Nephron progenitor cell (in vitro differentiated cells): ENCODE data around the gene KIF16B.

ENCODE experiments used
- DNase-seq: peaks from one replicate; pipeline ENCODE4 v3.0.0; 2021
- H3K27ac Mint-ChIP-seq: 2 replicates; pipeline ENCODE4 v1.8.0; 2021; ENCODE audit warnings: mild to moderate bottlenecking, moderate library complexity, mixed read lengths
- H3K27me3 Mint-ChIP-seq: 2 replicates; pipeline ENCODE4 v1.8.0; 2021; ENCODE audit warnings: mild to moderate bottlenecking, low read depth, mixed read lengths; ENCODE audit not compliant: poor library complexity
- H3K36me3 Mint-ChIP-seq: 2 replicates; pipeline ENCODE4 v1.8.0; 2021; ENCODE audit warnings: low read depth, mixed read lengths
- H3K4me1 Mint-ChIP-seq: 2 replicates; pipeline ENCODE4 v1.8.0; 2021; ENCODE audit warnings: mixed read lengths
- H3K4me3 Mint-ChIP-seq: 2 replicates; pipeline ENCODE4 v1.8.0; 2021; ENCODE audit warnings: mild to moderate bottlenecking, moderate library complexity, mixed read lengths
- H3K9me3 Mint-ChIP-seq: 2 replicates; pipeline ENCODE4 v1.8.0; 2021; ENCODE audit warnings: mild to moderate bottlenecking, moderate library complexity, mixed read lengths
- CTCF ChIP-seq: fragments of 200-600 bp; sonication (generic); IDR thresholded peaks from 2 replicates; pipeline ENCODE4 v1.5.0; 2021; ENCODE audit warnings: antibody characterized with exemption

Gene KIF16B

GRCh38 chr20:16295534-16295933 lies 277.7 kb downstream of the KIF16B start:
- H3K36me3 Mint-ChIP-seq, result peaks cover 6% of the 10 kb centered on the region
- H3K27ac Mint-ChIP-seq, result no peak overlapping the region
- no peak for DNase-seq
- TF ChIP-seq CTCF, result no peak
- H3K27me3 Mint-ChIP-seq, result no peaks in the 10 kb centered on the region
- no peaks in the 10 kb centered on the region for H3K4me1 Mint-ChIP-seq
- no peaks in the 10 kb centered on the region for H3K9me3 Mint-ChIP-seq
- H3K4me3 Mint-ChIP-seq, result no peak overlapping the region

GRCh38 chr20:16293590-16293989 lies 279.7 kb downstream of the KIF16B start:
- Mint-ChIP-seq H3K4me3 (no peak overlapping the region), H3K27ac (no peak overlapping the region)
- TF ChIP-seq CTCF, result no peak

GRCh38 chr20:16292226-16292880 lies 280.9 kb downstream of the KIF16B start:
- peaks cover 5% of the 10 kb centered on the region for H3K36me3 Mint-ChIP-seq
- no peaks in the 10 kb centered on the region for H3K27me3 Mint-ChIP-seq
- H3K4me3 Mint-ChIP-seq, result no peak overlapping the region
- no peak for DNase-seq
- no peak overlapping the region for H3K27ac Mint-ChIP-seq
- H3K4me1 Mint-ChIP-seq, result no peaks in the 10 kb centered on the region
- no peak for TF ChIP-seq CTCF
- no peaks in the 10 kb centered on the region for H3K9me3 Mint-ChIP-seq

More at GRCh38 chr20:16293590-16293989, 279.7 kb downstream of the KIF16B start:
- Mint-ChIP-seq H3K27me3 (no peaks in the 10 kb centered on the region), H3K9me3 (no peaks in the 10 kb centered on the region), H3K36me3 (peaks cover 11% of the 10 kb centered on the region), H3K4me1 (no peaks in the 10 kb centered on the region)
- DNase-seq, result no peak

GRCh38 chr20:16290358-16290757 lies 282.9 kb downstream of the KIF16B start:
- no peak for TF ChIP-seq CTCF
- no peaks in the 10 kb centered on the region for H3K9me3 Mint-ChIP-seq
- no peak overlapping the region for H3K27ac Mint-ChIP-seq

GRCh38 chr20:16287776-16288175 lies 285.5 kb downstream of the KIF16B start:
- no peak for TF ChIP-seq CTCF
- Mint-ChIP-seq H3K36me3 (peaks cover 19% of the 10 kb centered on the region), H3K27me3 (no peaks in the 10 kb centered on the region), H3K4me1 (peaks cover 6% of the 10 kb centered on the region), H3K4me3 (no peak overlapping the region), H3K27ac (no peak overlapping the region), H3K9me3 (peaks cover 4% of the 10 kb centered on the region)
- DNase-seq, result no peak

More at GRCh38 chr20:16290358-16290757, 282.9 kb downstream of the KIF16B start:
- no peak for DNase-seq
- Mint-ChIP-seq H3K4me1 (no peaks in the 10 kb centered on the region), H3K36me3 (peaks cover 5% of the 10 kb centered on the region), H3K4me3 (no peak overlapping the region), H3K27me3 (no peaks in the 10 kb centered on the region)

- H3K9me3 Mint-ChIP-seq, result peaks cover 8% of the 10 kb centered on the region
- no peak for TF ChIP-seq CTCF
- H3K4me1 Mint-ChIP-seq, result peaks cover 6% of the 10 kb centered on the region
- peaks cover 26% of the 10 kb centered on the region for H3K36me3 Mint-ChIP-seq
- H3K4me3 Mint-ChIP-seq, result no peak overlapping the region
- H3K27me3 Mint-ChIP-seq, result no peaks in the 10 kb centered on the region
- DNase-seq, result no peak
- H3K27ac Mint-ChIP-seq, result no peak overlapping the region
Measured at GRCh38 chr20:16286601-16287000, 286.6 kb downstream of the KIF16B start.
